Femur (tissue), 1 donor: Measurements from ENCODE around the gene RARRES2.
A peak's percentile ranks its signal among the peaks of the same experiment; 100 is the strongest.
"Not testable (repeated sequence)": the region's sequence is repeated elsewhere in the genome, so short reads cannot be mapped to it uniquely, and the experiment has no call there.

ENCODE experiments used
- DNase-seq: peaks from one replicate; pipeline ENCODE4 v3.0.0-alpha.2; 2017

The RARRES2 gene

DNA sequence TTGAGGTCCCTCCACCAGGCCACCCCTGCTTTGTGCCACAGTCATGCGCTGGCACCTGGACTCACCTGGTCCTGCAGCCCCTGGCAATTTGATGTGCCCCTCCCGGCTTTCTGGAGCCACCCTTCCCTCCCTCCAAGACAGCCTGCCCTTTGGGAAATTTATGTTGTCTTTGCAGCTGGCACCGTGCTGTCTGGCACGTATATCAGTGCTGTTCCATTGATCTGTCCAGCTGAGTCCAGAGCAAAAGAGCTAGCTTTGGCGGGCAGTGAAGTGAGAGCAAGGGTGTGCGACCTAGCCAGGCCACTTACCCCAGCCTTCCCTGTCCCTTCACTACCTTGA is 5.7 kb downstream of the RARRES2 start:
- DNase-seq, result no peak

GRCh38 chr7:150335108-150335773 is 6.2 kb downstream of the RARRES2 start:
- no peak for DNase-seq

DNA sequence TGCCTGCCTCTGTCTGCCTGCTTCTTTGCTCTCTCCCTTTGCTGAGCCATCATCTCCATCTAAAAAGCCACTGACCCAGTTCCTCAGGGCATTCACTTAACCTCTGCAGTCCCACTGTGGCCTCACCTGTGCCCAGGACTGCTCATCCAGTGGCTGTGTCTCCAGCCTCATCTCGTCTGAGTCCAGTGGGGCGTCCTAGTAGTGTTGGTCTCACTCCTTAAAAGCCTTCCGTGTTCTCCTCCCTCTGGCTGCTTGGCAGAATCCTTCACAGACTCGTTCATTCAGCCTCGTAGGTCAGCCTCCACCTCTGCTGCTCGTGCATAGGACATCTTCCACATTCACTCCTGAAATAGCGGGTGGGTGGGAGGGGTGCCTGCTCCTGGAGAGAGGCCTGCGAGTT is 7.3 kb downstream of the RARRES2 start:
- DNase-seq, result no peak

GRCh38 chr7:150333659-150334058 is 7.8 kb downstream of the RARRES2 start:
- no peak for DNase-seq

GRCh38 chr7:150332852-150333635 is 8.4 kb downstream of the RARRES2 start:
- no peak for DNase-seq

- DNase-seq, result no peak
These were observed 11.1 kb downstream of the RARRES2 start for GRCh38 chr7:150330211-150330885.

DNA sequence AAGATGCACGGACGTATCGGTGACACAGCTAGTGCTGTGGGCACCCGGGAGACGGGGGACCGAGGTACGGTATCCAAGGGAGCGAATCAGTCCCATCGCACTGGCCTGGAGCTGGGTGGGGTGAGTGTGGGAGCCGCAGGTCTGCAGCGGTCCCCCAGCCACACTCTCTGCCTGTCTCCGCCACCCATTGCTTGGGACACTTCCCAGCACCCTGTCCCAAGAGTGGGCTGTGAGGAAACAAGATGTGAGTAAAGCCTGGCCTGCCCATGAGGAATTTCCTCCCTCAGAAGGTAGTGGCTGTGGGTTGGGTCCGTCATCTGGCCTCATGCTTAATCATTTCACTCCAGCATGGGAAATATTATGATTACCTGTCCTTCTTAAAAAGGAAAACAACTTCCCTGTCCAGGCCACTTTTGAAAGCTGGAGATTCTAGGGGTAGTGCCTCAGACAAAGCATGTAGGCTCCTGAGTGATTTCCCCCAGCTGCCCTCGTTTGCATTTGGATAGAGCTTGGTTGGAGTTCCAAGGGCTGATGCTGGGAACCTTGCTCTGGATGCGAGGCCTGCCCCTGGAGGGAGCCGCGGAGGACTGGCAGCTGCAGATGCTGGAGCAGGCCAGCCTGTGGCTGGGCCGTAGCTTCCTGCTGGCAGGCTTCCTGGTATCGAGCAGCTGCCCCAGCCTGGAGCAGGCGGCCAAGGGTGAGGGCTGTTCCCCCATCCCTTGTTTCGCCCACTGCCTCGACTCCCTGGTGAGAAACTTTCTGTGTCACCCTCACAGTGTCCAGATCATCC is 11.9 kb downstream of the RARRES2 start:
- peak; percentile 67 for DNase-seq

DNA sequence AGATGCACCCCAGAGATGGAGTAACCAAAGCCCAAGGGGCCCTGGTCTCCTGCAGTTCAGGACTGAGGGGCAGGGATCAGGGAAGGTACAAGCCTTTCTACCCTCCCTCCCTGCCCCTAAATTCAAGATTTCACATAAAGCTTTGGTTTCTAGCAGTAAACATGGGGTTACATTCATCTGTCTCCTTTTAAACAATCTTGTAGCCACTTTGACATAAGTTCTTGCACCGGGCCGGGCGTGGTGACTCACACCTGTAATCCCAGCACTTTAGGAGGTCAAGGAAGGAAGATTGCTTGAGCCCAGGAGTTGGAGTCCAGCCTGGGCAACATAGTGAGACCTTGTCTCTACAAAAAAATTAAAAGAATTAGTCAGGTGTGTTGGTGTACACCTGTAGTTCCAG is 14.1 kb downstream of the RARRES2 start:
- DNase-seq, result no peak

DNA sequence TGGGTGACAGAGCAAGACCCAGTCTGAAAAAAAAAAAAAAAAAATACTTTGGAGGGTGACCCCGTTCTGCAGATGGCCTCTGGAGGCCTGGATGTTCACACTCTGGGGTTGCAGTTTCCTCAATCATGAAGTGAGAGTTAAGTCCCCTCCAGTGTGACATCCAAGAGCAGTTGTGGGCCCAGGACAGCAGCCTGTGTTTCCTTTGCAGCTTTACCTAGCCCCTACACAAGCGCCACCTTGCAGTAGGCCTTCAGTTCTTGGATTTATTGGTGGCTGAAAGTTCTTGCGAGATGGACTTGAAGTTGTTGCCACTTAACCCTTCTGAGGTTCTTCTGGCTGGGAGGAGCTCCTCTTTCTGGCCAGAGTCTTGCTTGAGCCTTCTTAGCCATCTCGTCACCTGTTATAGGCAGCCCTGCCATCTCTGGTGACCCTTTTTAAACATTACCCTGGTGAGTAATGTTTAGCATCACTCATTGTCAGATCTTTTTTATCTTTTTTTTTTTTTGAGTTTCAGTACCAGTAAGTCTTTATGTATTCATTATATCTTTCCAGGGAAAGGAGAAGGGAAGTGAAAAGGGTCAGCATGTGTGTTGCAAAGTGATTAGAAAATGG is 14.7 kb downstream of the RARRES2 start:
- no peak for DNase-seq

DNA sequence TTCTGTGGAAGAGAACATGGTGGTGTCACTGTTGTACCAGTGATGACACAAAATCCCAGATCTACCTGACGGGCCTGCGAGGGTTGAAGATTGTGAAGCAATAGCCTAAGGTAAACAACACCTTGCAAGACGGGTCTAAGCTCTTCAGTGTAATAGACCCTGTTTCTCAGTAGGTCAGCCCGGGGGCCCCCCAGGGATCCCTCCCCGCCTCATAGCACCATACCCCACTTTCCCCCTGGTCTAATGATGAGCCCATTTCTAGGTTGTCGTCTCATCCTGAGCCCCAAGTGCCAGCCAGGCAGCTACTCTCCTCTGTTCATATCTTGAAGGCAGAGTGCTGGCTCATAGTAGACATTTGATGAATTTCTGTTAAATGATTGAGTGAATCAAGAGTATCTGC is 15.5 kb downstream of the RARRES2 start:
- no peak for DNase-seq

GRCh38 chr7:150325110-150325611 is 16.3 kb downstream of the RARRES2 start:
- no peak for DNase-seq

DNA sequence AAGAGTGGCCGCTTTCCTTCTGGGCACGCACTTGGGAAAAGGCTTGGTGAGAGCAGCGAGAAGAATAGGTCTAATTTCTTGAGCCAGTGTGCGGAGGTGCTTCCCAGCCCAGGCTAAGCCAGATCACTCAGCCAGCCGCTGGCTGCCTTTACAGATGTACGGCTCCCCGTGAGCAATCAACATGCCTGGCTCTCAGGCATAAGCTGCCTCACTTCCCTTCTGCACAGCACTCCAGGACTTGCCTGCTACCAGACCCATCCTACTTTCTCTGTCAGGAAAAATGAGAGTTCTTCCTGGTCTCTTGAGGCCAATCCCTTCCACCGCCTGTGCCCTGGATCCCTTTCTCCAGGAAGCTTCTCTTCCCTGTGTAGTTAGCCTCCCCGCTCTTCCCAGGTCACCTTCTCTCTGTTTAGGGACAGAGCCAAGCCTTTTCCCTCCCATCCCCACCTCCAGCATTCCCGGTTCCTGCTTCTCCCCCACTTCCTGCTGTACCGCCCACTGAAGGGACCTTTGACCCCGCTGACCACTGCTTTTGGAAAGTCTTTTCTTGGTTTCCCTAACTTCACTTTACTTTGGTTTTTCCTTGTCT is 17.0 kb downstream of the RARRES2 start:
- no peak for DNase-seq

GRCh38 chr7:150323682-150324372 is 17.6 kb downstream of the RARRES2 start:
- no peak for DNase-seq

- peak; percentile 45 for DNase-seq
These were observed 18.4 kb downstream of the RARRES2 start, which contains the start of the genes ACTR3C and LRRC61 for GRCh38 chr7:150322833-150323681. Gene ACTR3C, minus strand, starts transcription at chr7:150323545. Its CDS starts 28,249 bp downstream, at chr7:150295296. Gene LRRC61, plus strand, starts transcription at chr7:150323355. Its CDS starts 13,507 bp downstream, at chr7:150336862.

DNA sequence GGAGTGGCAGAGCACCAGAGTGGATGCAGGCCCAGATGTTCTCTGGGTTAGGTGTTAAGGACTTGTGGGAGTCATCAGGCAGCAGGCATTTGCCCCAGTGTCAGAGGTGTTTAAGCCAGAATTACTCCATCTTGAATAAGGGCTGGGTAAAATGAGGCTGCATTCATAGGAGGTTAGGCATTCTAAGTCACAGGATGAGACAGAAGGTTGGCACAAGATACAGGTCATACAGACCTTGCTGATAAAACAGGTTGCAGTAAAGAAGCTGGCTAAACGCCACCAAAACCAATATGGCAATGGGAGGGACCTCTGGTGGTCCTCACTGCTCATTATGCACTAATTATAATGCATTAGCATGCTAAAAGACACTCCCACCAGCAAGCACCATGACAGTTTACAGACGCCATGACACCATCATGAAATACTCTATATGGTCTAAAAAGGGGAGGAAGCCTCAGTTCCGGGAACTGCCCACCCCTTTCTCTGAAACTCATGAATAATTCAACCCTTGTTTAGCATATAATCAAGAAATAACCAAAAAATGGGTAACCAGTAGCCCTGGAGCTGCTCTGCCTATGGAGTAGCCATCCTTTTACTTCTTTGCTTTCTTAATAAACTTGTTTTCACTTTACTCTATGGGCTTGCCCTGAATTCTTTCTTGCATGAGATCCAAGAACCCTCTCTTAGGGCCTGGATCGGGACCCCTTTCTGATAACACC is 19.2 kb downstream of the RARRES2 start:
- no peak for DNase-seq

- DNase-seq, result no peak
These were observed 19.7 kb downstream of the RARRES2 start for GRCh38 chr7:150321788-150322113.

DNA sequence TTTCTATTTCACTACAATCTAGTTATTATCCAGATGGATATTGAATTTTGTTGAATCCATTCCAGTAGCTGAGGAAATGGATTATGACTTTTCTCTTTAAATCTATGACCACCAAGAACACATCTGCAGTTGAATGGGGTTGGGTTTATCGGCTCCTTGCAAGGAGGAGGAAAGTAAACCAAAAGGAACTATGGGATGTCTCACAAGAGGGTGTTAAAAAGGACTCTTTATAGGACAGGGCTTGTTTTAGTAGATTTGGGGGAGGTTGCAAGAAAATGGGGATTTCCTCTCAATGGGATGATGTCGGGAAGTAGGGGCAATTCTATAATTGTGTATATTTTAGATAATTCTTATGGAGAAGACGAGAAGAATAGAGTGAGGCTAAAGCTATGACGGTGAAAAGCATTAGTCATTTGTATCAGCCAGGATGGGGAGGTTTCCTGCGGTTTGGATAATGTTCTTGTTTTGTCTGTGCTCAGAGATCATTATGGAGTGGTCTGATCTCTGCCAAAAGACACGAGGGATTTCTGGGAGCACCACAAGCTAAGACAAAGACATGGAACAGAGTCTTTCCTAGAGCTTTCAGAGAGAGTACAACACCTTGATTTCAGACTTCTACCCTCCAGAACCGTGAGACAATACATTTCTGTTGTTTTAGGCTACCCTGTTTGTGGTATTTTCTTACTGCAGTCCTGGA is 23.5 kb downstream of the RARRES2 start:
- no peak for DNase-seq

- DNase-seq, result not testable (repeated sequence)
These were observed 24.4 kb downstream of the RARRES2 start for GRCh38 chr7:150316987-150317386.

DNA sequence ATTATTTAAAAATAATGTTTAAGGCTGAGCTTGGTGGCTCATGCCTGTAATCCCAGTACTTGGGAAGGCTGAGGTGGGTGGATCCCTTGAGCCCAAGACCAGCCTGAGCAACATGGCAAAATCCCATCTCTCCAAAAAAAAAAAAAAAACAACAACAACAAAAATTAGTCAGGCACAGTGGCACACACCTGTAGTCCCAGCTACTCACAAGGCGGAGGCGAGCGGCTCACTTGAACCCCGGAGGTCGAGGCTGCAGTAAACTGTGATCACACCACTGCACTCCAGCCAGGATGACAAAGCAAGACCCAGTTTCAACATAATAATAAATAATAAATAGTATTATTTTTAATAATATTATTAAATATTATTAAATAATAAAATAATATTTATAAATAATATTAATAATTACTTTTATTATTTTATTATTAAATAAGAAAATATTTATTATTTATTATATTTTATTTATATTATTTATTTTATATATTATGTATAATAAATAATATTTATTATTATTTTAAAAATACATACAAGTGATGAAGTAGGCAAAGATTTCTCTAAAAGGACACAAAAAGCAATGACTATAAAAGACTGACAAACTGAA is 26.7 kb downstream of the RARRES2 start:
- DNase-seq, result no peak
